Gastroesophageal sphincter (tissue), 4 donors: ENCODE data around the gene FOXE3. TPM values are rescaled to one million over a fixed set of nuclear protein-coding genes. Genes with fewer than 3 reads are reported as not detected.

Source experiments
- ATAC-seq: fragments of 150-250 bp; one replicate; pipeline ENCODE4 v1.9.1; 2016; ENCODE audit warnings: mild to moderate bottlenecking, moderate library complexity
- H3K27ac ChIP-seq, 4 donors: fragments of 200-600 bp; sonication (generic) in 3 of 4; 1 replicate in 3 of 4; 2 replicates in 1 of 4; pipeline ENCODE4 v1.5.1; 2016 to 2019
- H3K27me3 ChIP-seq: fragments of 200-600 bp; sonication (generic); one replicate; pipeline ENCODE4 v1.5.1; 2019
- H3K36me3 ChIP-seq, 2 donors: fragments of 200-600 bp; sonication (generic); one replicate each; pipeline ENCODE4 v1.5.1; 2019; ENCODE audit warnings: control low read depth in 1 of 2
- H3K4me1 ChIP-seq, 3 donors: fragments of 200-600 bp; sonication (generic); 1 replicate in 2 of 3; 2 replicates in 1 of 3; pipeline ENCODE4 v1.5.1; 2016 to 2019; ENCODE audit warnings: control low read depth in 2 of 3
- H3K4me3 ChIP-seq, 2 donors: fragments of 200-600 bp; sonication (generic); one replicate each; pipeline ENCODE4 v1.5.1; 2019; ENCODE audit warnings: mild to moderate bottlenecking in 1 of 2, moderate library complexity in 1 of 2
- H3K9me3 ChIP-seq, 3 donors: fragments of 200-600 bp; sonication (generic); one replicate each; pipeline ENCODE4 v1.5.1; 2017 to 2019; ENCODE audit warnings: control low read depth in 2 of 3
- CTCF ChIP-seq, 4 experiments: fragments of 200-600 bp in 2 of 4; fragments of 450-650 bp in 2 of 4; sonication (generic) in 1 of 4; IDR thresholded peaks; one replicate each; pipeline ENCODE4 v1.5.1; 2017 to 2019; ENCODE audit warnings: antibody characterized with exemption in 4 of 4, mild to moderate bottlenecking in 2 of 4, moderate library complexity in 2 of 4
- EP300 ChIP-seq: sonication (generic); formaldehyde crosslinking; IDR thresholded peaks from one replicate; pipeline ENCODE4 v1.6.1; 2017; ENCODE audit warnings: antibody characterized with exemption, mild to moderate bottlenecking
- POLR2A ChIP-seq, 2 donors: fragments of 450-650 bp; IDR thresholded peaks; one replicate each; pipeline ENCODE4 v1.6.1; 2017; ENCODE audit warnings: antibody characterized with exemption in 2 of 2, mild to moderate bottlenecking in 2 of 2, moderate library complexity in 1 of 2
- POLR2AphosphoS5 ChIP-seq: sonication (generic); formaldehyde crosslinking; IDR thresholded peaks from one replicate; pipeline ENCODE4 v1.6.1; 2017; ENCODE audit warnings: antibody characterized with exemption
- WGBS, 2 donors: methylation state at CpG; one replicate each; pipeline ENCODE4 v1.1.5; 2018; ENCODE audit warnings: low coverage in 1 of 2; 5-methylcytosine and 5-hydroxymethylcytosine counted together
- total RNA-seq, 4 donors: library from RNA; depleted of rRNA; stranded (reverse); fragments of >200 nt; gene quantifications; one replicate each; pipeline ENCODE4 v1.1.0, GENCODE V29; 2016

FOXE3 gene
- total RNA-seq, 4 donors from 2014 or later = not detected

DNA sequence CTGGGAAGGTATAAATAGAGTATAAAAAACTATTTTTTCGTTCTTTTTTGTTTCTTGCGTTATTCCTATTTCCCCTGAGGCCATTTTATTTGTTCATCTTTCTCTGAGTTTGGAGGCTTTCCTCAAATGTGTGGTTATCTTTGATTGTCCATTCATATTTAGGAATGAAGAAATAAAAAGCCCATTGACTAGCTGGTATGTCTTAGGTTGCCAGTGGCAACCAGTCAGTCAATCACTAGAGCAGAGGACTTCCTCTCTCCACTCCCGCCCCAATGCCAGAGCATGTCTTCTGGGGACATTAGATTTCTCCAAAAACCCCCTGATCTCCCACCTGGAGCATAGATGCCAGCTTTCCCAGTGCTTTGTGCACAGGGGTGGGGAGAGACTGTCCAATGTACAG, 20.7 kb upstream of the FOXE3 start:
- Histone ChIP-seq H3K27me3 (peaks cover 29% of the 10 kb centered on the region), H3K4me3 (no peak overlapping the region), H3K9me3 (no peaks in the 10 kb centered on the region), H3K27ac (no peak overlapping the region), H3K4me1 (no peaks in the 10 kb centered on the region), H3K36me3 (no peaks in the 10 kb centered on the region)
- ATAC-seq = no peak
- no peak for TF ChIP-seq POLR2A (IDR thresholded peaks at IDR 0.05)
- no peak for TF ChIP-seq EP300
- TF ChIP-seq POLR2AphosphoS5 = no peak
- no peak for TF ChIP-seq CTCF (IDR thresholded peaks at IDR 0.05)
- 80 to 87% methylated on average over 3 of the region's 3 CpGs for WGBS, 2 donors

DNA sequence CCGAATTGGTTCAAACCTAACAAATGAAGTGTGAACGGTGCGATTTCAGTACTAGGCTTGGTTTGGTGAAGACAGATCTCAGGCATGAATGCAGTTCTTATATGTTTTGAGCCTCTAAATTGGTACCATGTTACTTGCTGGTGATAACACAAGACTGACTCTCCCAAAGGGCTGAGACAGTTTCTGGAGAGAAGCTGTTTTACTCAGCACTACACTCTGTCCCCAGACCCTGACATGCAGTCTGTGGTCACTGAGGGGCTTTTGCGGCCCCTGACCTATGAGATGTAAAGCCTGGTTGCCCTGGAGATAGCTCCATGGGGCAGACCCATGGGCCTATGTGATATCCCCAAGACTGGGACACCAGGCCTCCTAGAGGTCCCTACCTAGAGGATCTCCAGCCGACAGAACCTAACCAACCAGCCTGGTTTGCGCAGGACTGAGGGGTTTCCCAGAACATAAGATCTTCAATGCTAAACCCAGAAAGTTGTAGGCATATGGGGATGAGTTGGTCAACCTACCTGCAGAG, 19.4 kb upstream of the FOXE3 start:
- 86% methylated on average over 3 of the region's 6 CpGs; no CpG with 5 or more reads in 1 of the 2 donors for WGBS, 2 donors
- Histone ChIP-seq H3K4me3 (no peak overlapping the region), H3K9me3 (no peaks in the 10 kb centered on the region), H3K27me3 (peaks cover 40% of the 10 kb centered on the region), H3K36me3 (no peaks in the 10 kb centered on the region), H3K27ac (no peak overlapping the region), H3K4me1 (no peaks in the 10 kb centered on the region)
- no peak for TF ChIP-seq POLR2AphosphoS5
- TF ChIP-seq POLR2A (IDR thresholded peaks at IDR 0.05) = no peak
- TF ChIP-seq CTCF (IDR thresholded peaks at IDR 0.05) = no peak
- no peak for TF ChIP-seq EP300
- no peak for ATAC-seq

GRCh38 chr1:47399138-47399845, 16.8 kb upstream of the FOXE3 start:
- H3K27me3 ChIP-seq = peaks cover 62% of the 10 kb centered on the region
- no peak overlapping the region for H3K4me3 ChIP-seq
- no peak overlapping the region for H3K27ac ChIP-seq
- no peak for TF ChIP-seq POLR2A (IDR thresholded peaks at IDR 0.05)
- TF ChIP-seq CTCF (IDR thresholded peaks at IDR 0.05) = no peak
- TF ChIP-seq EP300 = no peak
- TF ChIP-seq POLR2AphosphoS5 = no peak
- WGBS, 2 donors = 83 to 90% methylated on average over 2 to 3 of the region's 4 CpGs
- H3K9me3 ChIP-seq = no peaks in the 10 kb centered on the region
- no peaks in the 10 kb centered on the region for H3K4me1 ChIP-seq
- ATAC-seq = no peak
- no peaks in the 10 kb centered on the region for H3K36me3 ChIP-seq

GRCh38 chr1:47399846-47400155, 16.3 kb upstream of the FOXE3 start:
- no peaks in the 10 kb centered on the region for H3K9me3 ChIP-seq
- WGBS, 2 donors = 85 to 100% methylated on average over 1 to 2 of the region's 4 CpGs
- TF ChIP-seq EP300 (no peak), POLR2A (IDR thresholded peaks at IDR 0.05) (no peak), CTCF (IDR thresholded peaks at IDR 0.05) (no peak), POLR2AphosphoS5 (no peak)
- ATAC-seq = no peak
- peaks cover 66% of the 10 kb centered on the region for H3K27me3 ChIP-seq
- H3K4me1 ChIP-seq = no peaks in the 10 kb centered on the region
- H3K27ac ChIP-seq = no peak overlapping the region
- no peaks in the 10 kb centered on the region for H3K36me3 ChIP-seq
- no peak overlapping the region for H3K4me3 ChIP-seq

- Histone ChIP-seq H3K4me1 (no peaks in the 10 kb centered on the region), H3K27ac (no peak overlapping the region), H3K27me3 (peaks cover 68% of the 10 kb centered on the region), H3K9me3 (no peaks in the 10 kb centered on the region), H3K36me3 (no peaks in the 10 kb centered on the region), H3K4me3 (no peak overlapping the region)
- no peak for ATAC-seq
- WGBS, 2 donors = 83 to 86% methylated on average over 4 of the region's 4 CpGs
- TF ChIP-seq CTCF (IDR thresholded peaks at IDR 0.05) = no peak
- no peak for TF ChIP-seq POLR2A (IDR thresholded peaks at IDR 0.05)
- no peak for TF ChIP-seq POLR2AphosphoS5
- TF ChIP-seq EP300 = no peak
These were observed 14.3 kb upstream of the FOXE3 start for GRCh38 chr1:47401761-47402160.
